Measurements from ENCODE around the gene YWHAH.

Gene YWHAH

GRCh38 chr22:31953261-31953660 lies 8.9 kb downstream of the YWHAH start:
- Histone ChIP-seq H3K4me3 (ENCODE audit: low read depth, low read length) (no peak overlapping the region), H3K9me3 (ENCODE audit: control insufficient read depth, insufficient read depth, low read depth, low read length) (no peaks in the 10 kb centered on the region), H3K4me1 (ENCODE audit: control insufficient read depth, insufficient read depth, low read length) (no peaks in the 10 kb centered on the region; the same call in none of the 2 replicates), H3K27ac (ENCODE audit: extremely low read depth, low read depth, low read length) (no peak overlapping the region), H3K36me3 (ENCODE audit: control insufficient read depth in 2 of 2, insufficient read depth in 1 of 2, low read length in 2 of 2) (peaks cover 35 to 70% of the 10 kb centered on the region in 2 experiments)
- ChIA-PET POLR2A (interaction anchor here (0.6 to 0.8 kb wide), 2 partner anchors 117 to 291 kb away, joined by 3 read pairs; partner anchors contain the start of gene PISD), CTCF (interaction anchor here (0.6 to 6.5 kb wide), 5 partner anchors 17 to 288 kb away, joined by 3 to 50 read pairs (median 4); no protein-coding TSS in a partner anchor)
- no peak for TF ChIP-seq ZNF549 (tag by site-specific recombination; IDR thresholded peaks at IDR 0.05)
- no peak for TF ChIP-seq ZNF623 (tag by site-specific recombination; IDR thresholded peaks at IDR 0.05)
- no peak for TF ChIP-seq ZNF747 (tag by site-specific recombination; IDR thresholded peaks at IDR 0.05)
- no peak for TF ChIP-seq ZNF24 (tag by site-specific recombination; IDR thresholded peaks at IDR 0.05)
- TF ChIP-seq ZNF560 (tag by site-specific recombination; IDR thresholded peaks at IDR 0.05; ENCODE audit: borderline replicate concordance) = no peak
- no peak for TF ChIP-seq ZNF423 (tag by site-specific recombination; IDR thresholded peaks at IDR 0.05)
- TF ChIP-seq MEIS1 (CRISPR knock-in tag; IDR thresholded peaks at IDR 0.05; ENCODE audit: borderline replicate concordance) = no peak
- no peak for TF ChIP-seq ZBTB6 (tag by site-specific recombination; IDR thresholded peaks at IDR 0.05)
- TF ChIP-seq ZNF654 (tag by site-specific recombination; IDR thresholded peaks at IDR 0.05; ENCODE audit: low read depth) = no peak
- TF ChIP-seq OVOL3 (tag by site-specific recombination; IDR thresholded peaks at IDR 0.05) = no peak
- no peak for TF ChIP-seq ZNF76 (tag by site-specific recombination; IDR thresholded peaks at IDR 0.05; ENCODE audit: borderline replicate concordance, low read depth)

GRCh38 chr22:31954535-31955523 lies 10.5 kb downstream of the YWHAH start:
- peaks cover 20 to 57% of the 10 kb centered on the region in 2 experiments for H3K36me3 ChIP-seq (ENCODE audit: control insufficient read depth in 2 of 2, insufficient read depth in 1 of 2, low read length in 2 of 2)
- no peaks in the 10 kb centered on the region for H3K9me3 ChIP-seq (ENCODE audit: control insufficient read depth, insufficient read depth, low read depth, low read length)
- no peak overlapping the region for H3K27ac ChIP-seq (ENCODE audit: extremely low read depth, low read depth, low read length)
- ChIA-PET CTCF (interaction anchor here (0.5 to 6.5 kb wide), 5 partner anchors 9 to 1030 kb away, joined by 3 to 50 read pairs (median 4); no protein-coding TSS in a partner anchor), POLR2A (interaction anchor here (0.6 to 1.3 kb wide), 2 partner anchors 9 to 259 kb away, joined by 3 to 10 read pairs; no protein-coding TSS in a partner anchor)
- H3K4me3 ChIP-seq (ENCODE audit: low read depth, low read length) = no peak overlapping the region
- no peaks in the 10 kb centered on the region; the same call in none of the 2 replicates for H3K4me1 ChIP-seq (ENCODE audit: control insufficient read depth, insufficient read depth, low read length)
- TF ChIP-seq ZNF174 (tag by site-specific recombination; IDR thresholded peaks at IDR 0.05) (no peak), ZNF530 (tag by site-specific recombination; IDR thresholded peaks at IDR 0.05; ENCODE audit: low read depth) (no peak), ZNF660 (tag by site-specific recombination; IDR thresholded peaks at IDR 0.05) (no peak), ZNF449 (tag by site-specific recombination; IDR thresholded peaks at IDR 0.05) (peak; percentile 71; the same call in 1 of the 2 replicates), ZNF571 (tag by site-specific recombination; IDR thresholded peaks at IDR 0.05) (no peak), ZFP3 (tag by site-specific recombination; IDR thresholded peaks at IDR 0.05; ENCODE audit: low read depth) (no peak), ZSCAN16 (tag by site-specific recombination; IDR thresholded peaks at IDR 0.05) (no peak), KLF17 (tag by site-specific recombination; IDR thresholded peaks at IDR 0.05) (0 out of 2 replicates have a peak, but pooled peaks have one; percentile 36), ZSCAN23 (tag by site-specific recombination; IDR thresholded peaks at IDR 0.05) (no peak), INSM2 (tag by site-specific recombination; IDR thresholded peaks at IDR 0.05) (no peak), ZNF155 (tag by site-specific recombination; IDR thresholded peaks at IDR 0.05) (no peak), ZNF624 (tag by site-specific recombination; IDR thresholded peaks at IDR 0.05) (no peak), ZNF2 (tag by site-specific recombination; IDR thresholded peaks at IDR 0.05) (no peak), SP7 (tag by site-specific recombination; IDR thresholded peaks at IDR 0.05) (0 out of 2 replicates have a peak, but pooled peaks have one; percentile 23), ZNF610 (tag by site-specific recombination; IDR thresholded peaks at IDR 0.05; ENCODE audit: borderline replicate concordance) (no peak), ZNF404 (tag by site-specific recombination; IDR thresholded peaks at IDR 0.05) (no peak)

Data from HEK293 (cell line).